Kidney (tissue), 14 donors: ENCODE data around the gene SYCE3. TPM values are rescaled to one million over a fixed set of nuclear protein-coding genes. Genes with fewer than 3 reads are reported as not detected.
A peak's percentile ranks its signal among the peaks of the same experiment; 100 is the strongest.

Experiments used
- DNase-seq, 5 donors: peaks; one replicate each; pipeline ENCODE4 v3.0.0-alpha.2; 2013 to 2020
- FAIRE-seq: peaks from 2 replicates; lab custom pipeline; 2012; peaks lifted over from hg19 to GRCh38; lab: Jason Lieb, UNC
- H3K27ac ChIP-seq, 2 donors: one replicate each; pipeline ENCODE4 v1.7.0; 2013; ENCODE audit warnings: low read depth in 2 of 2, low read length in 2 of 2, inconsistent platforms in 1 of 2
- H3K27me3 ChIP-seq: one replicate; pipeline ENCODE4 v1.7.1; 2013; ENCODE audit warnings: low read length, inconsistent platforms; ENCODE audit not compliant: control insufficient read depth, insufficient read depth
- H3K36me3 ChIP-seq, 3 donors: one replicate each; pipeline versions ENCODE4 v1.7.0 to v1.7.1; 2013; ENCODE audit warnings: low read length in 3 of 3, control low read depth in 1 of 3, inconsistent platforms in 1 of 3; ENCODE audit not compliant: insufficient read depth in 3 of 3, control insufficient read depth in 2 of 3
- H3K4me1 ChIP-seq, 3 donors: one replicate each; pipeline versions ENCODE4 v1.7.0 to v1.7.1; 2013; ENCODE audit warnings: low read length in 3 of 3, inconsistent platforms in 1 of 3, low read depth in 1 of 3; ENCODE audit not compliant: control insufficient read depth in 2 of 3, insufficient read depth in 2 of 3
- H3K4me3 ChIP-seq, 3 donors: one replicate each; pipeline versions ENCODE4 v1.7.0 to v1.8.1; 2013; ENCODE audit warnings: low read length in 3 of 3, control low read depth in 1 of 3, inconsistent platforms in 1 of 3
- H3K9ac ChIP-seq, 3 donors: one replicate each; pipeline versions ENCODE4 v1.7.0 to v1.7.1; 2013; ENCODE audit warnings: low read length in 3 of 3, control low read depth in 1 of 3, inconsistent platforms in 1 of 3
- H3K9me3 ChIP-seq, 3 donors: one replicate each; pipeline versions ENCODE4 v1.7.0 to v1.7.1; 2013; ENCODE audit warnings: low read length in 3 of 3, control low read depth in 1 of 3, inconsistent platforms in 1 of 3; ENCODE audit not compliant: control insufficient read depth in 2 of 3, insufficient read depth in 1 of 3
- CTCF ChIP-seq: IDR thresholded peaks from 3 replicates; pipeline ENCODE4 v1.5.1; 2012; ENCODE audit warnings: mild to moderate bottlenecking, moderate library complexity, borderline replicate concordance; ENCODE audit not compliant: insufficient read depth; ENCODE audit errors: extremely low read depth
- intact Hi-C: fragments of 100-400 bp; cut with DNase I; formaldehyde crosslinking; loops from one replicate; pipeline ENCODE4 v1.11.1; 2022
- polyA plus RNA-seq: library from polyadenylated mRNA; stranded (reverse); fragments of 350-450 nt; fragmentation: Illumina TruSeq; extraction: RNeasy Lipid Tissue Mini Kit (QIAGEN cat#74804); gene quantifications from one replicate; pipeline ENCODE4 v1.2.3, GENCODE V29; 2014; ENCODE audit warnings: low read depth, low replicate concordance; ENCODE audit not compliant: insufficient read depth
- total RNA-seq: library from RNA; stranded (reverse); fragmentation: NEBNext Ultra II Directional; extraction: Animal tissue kit (Norgen Biotek cat#: 25700); gene quantifications from one replicate; pipeline ENCODE4 v1.2.1, GENCODE V29; 2021
- donor health status: control.
- donor health status: control.
- donor health status: control.
- donor health status: control.
- donor health status: control.
- donor health status: DM: yes; HTN: yes; CAD: no.
- donor health status: Normal renal cell carcinoma (clear cell type).

The SYCE3 gene
- total and polyA plus RNA-seq, 2 donors from 2014 or later, result 4.6 TPM; not detected in 1

DNA sequence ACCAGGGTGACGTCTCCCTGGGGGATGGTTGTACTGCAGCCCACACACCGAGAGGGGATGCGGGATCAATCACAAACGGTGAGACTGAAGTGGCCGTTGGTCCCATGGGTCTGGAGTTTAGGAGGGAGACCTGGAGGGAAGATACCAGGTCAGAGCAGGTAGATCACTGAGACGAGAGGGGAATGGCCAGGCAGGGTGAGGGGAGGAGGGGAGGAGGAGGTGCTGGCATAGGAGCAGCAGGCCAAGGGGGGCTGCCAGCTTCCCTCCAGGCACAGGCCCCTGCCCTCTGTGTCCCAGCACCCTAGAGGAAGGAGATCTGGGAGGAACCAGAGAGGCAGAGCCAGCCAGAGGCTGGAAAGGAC lies 44.9 kb upstream of the SYCE3 start:
- H3K36me3 ChIP-seq, result no peaks in the 10 kb centered on the region
- no peak overlapping the region for H3K27ac ChIP-seq
- TF ChIP-seq CTCF, result no peak
- H3K9me3 ChIP-seq, result no peaks in the 10 kb centered on the region
- H3K27me3 ChIP-seq, result peaks cover 7% of the 10 kb centered on the region
- H3K4me3 ChIP-seq, result no peak overlapping the region
- no peak overlapping the region for H3K9ac ChIP-seq
- no peaks in the 10 kb centered on the region for H3K4me1 ChIP-seq
- intact Hi-C loops, result no loop called here
- DNase-seq (no peak), FAIRE-seq (no peak)

- Histone ChIP-seq H3K4me3 (no peak overlapping the region), H3K36me3 (no peaks in the 10 kb centered on the region), H3K4me1 (no peaks in the 10 kb centered on the region), H3K27ac (no peak overlapping the region), H3K9ac (no peak overlapping the region), H3K9me3 (no peaks in the 10 kb centered on the region), H3K27me3 (peaks cover 11% of the 10 kb centered on the region)
- intact Hi-C loops, result no loop called here
- FAIRE-seq, result no peak
- DNase-seq, result no peak
- TF ChIP-seq CTCF, result no peak
Measured at GRCh38 chr22:50606946-50607658, 44.4 kb upstream of the SYCE3 start.

DNA sequence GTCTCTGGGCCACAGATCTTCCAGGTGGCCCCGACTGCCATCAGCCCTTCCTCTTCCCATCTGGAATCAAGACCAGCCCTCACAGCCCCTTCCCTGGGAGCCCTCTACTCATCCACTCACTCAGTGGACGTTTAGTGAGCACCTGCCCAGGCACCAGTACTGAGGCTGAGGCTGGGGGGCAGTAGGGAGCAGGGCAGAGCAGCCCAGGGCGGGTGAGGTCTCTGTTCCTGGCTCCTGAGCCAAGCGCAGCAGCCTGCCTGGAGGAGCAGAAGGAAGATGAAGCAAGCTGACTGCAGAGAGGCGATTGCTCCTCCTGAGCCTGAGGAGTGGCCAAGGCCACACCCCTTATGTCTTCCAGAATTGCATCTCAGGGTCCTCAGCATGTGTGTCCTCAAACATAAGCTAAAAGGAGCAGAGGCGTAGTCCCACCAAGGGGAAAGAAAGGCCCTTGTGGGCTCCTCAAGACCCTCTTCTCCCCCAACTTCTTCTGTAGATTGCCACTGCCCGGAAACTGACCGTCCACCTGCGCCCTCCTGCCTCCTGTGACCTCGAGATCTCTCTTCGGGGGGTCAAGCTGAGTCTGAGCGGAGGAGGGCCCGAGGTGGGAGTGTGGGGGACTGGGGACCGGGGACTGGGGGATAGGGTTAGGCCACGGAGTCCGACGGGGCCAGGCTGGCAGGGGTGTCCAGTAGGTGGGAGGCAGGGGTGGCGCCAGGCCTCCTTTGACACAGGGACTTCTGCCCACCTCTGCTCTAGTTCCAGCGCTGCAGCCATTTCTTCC lies 43.6 kb upstream of the SYCE3 start:
- Histone ChIP-seq H3K4me3 (no peak overlapping the region), H3K4me1 (no peaks in the 10 kb centered on the region), H3K9ac (no peak overlapping the region), H3K9me3 (no peaks in the 10 kb centered on the region), H3K27ac (no peak overlapping the region), H3K36me3 (no peaks in the 10 kb centered on the region), H3K27me3 (peaks cover 14% of the 10 kb centered on the region)
- intact Hi-C loops, result no loop called here
- DNase-seq, result peak in 1 of 5 donors; percentile 51
- no peak for TF ChIP-seq CTCF
- FAIRE-seq, result no peak
